ENCODE measurements around the gene HUNK.

The HUNK gene

GRCh38 chr21:31926498-31926897, 53.7 kb downstream of the HUNK start:
- DNase-seq (ENCODE audit: low read depth, low spot score): no peak
- POLR2A ChIA-PET: no interaction called here
- H3K4me3 ChIP-seq (ENCODE audit: low read depth, low read length): no peak overlapping the region
- CTCF ChIA-PET: interaction anchor here (1.5 kb wide), 1 partner anchor 51 kb away, joined by 3 read pairs; no protein-coding TSS in a partner anchor
- TF ChIP-seq CTCF (IDR thresholded peaks at IDR 0.05; ENCODE audit: insufficient read depth, low read length, missing control alignments): no peak

GRCh38 chr21:31927689-31928353, 55.0 kb downstream of the HUNK start:
- no peak overlapping the region for H3K4me3 ChIP-seq (ENCODE audit: low read depth, low read length)
- CTCF ChIA-PET: interaction anchor here (1.5 to 2.1 kb wide), 2 partner anchors 53 to 330 kb away, joined by 3 to 7 read pairs; no protein-coding TSS in a partner anchor
- no peak for TF ChIP-seq CTCF (IDR thresholded peaks at IDR 0.05; ENCODE audit: insufficient read depth, low read length, missing control alignments)
- POLR2A ChIA-PET: no interaction called here
- DNase-seq (ENCODE audit: low read depth, low spot score): no peak

- TF ChIP-seq CTCF (IDR thresholded peaks at IDR 0.05; ENCODE audit: insufficient read depth, low read length, missing control alignments): no peak
- DNase-seq (ENCODE audit: low read depth, low spot score): no peak
- H3K4me3 ChIP-seq (ENCODE audit: low read depth, low read length): no peak overlapping the region
- CTCF ChIA-PET: interaction anchor here (2.1 kb wide), 1 partner anchor 329 kb away, joined by 7 read pairs; no protein-coding TSS in a partner anchor
- POLR2A ChIA-PET: no interaction called here
Observed at GRCh38 chr21:31928656-31929055, 55.8 kb downstream of the HUNK start.

- DNase-seq (ENCODE audit: low read depth, low spot score): no peak
- POLR2A ChIA-PET: no interaction called here
- H3K4me3 ChIP-seq (ENCODE audit: low read depth, low read length): no peak overlapping the region
- no peak for TF ChIP-seq CTCF (IDR thresholded peaks at IDR 0.05; ENCODE audit: insufficient read depth, low read length, missing control alignments)
- CTCF ChIA-PET: interaction anchor here (2.1 kb wide), 1 partner anchor 328 kb away, joined by 7 read pairs; no protein-coding TSS in a partner anchor
Observed at GRCh38 chr21:31929548-31929947, 56.7 kb downstream of the HUNK start.

GRCh38 chr21:31930001-31930400, 57.2 kb downstream of the HUNK start:
- H3K4me3 ChIP-seq (ENCODE audit: low read depth, low read length): no peak overlapping the region
- CTCF ChIA-PET: interaction anchor here (0.5 kb wide), 1 partner anchor 38 kb away, joined by 3 read pairs; no protein-coding TSS in a partner anchor
- POLR2A ChIA-PET: no interaction called here
- TF ChIP-seq CTCF (IDR thresholded peaks at IDR 0.05; ENCODE audit: insufficient read depth, low read length, missing control alignments): no peak
- no peak for DNase-seq (ENCODE audit: low read depth, low spot score)

GRCh38 chr21:31931644-31932469, 59.0 kb downstream of the HUNK start:
- CTCF ChIA-PET: no interaction called here
- no peak overlapping the region for H3K4me3 ChIP-seq (ENCODE audit: low read depth, low read length)
- TF ChIP-seq CTCF (IDR thresholded peaks at IDR 0.05; ENCODE audit: insufficient read depth, low read length, missing control alignments): no peak
- no peak for DNase-seq (ENCODE audit: low read depth, low spot score)
- POLR2A ChIA-PET: no interaction called here

All from AG04449 (cell line).